Activated CD8-positive, alpha-beta memory T cell treated with anti-CD3 and anti-CD28 coated beads for 36 hours (primary cell): ENCODE data around the gene RAB15. TPM values are rescaled to one million over a fixed set of nuclear protein-coding genes. Genes with fewer than 3 reads are reported as not detected.

Experiments
- CTCF ChIA-PET: fragments of 350-600 bp; sonication (Branson Sonifier 250); formaldehyde crosslinking; loops from one replicate; lab custom pipeline; 2021; ENCODE audit warnings: antibody characterized with exemption; lab: Charles Lee
- POLR2A ChIA-PET: fragments of 350-600 bp; sonication (Branson Sonifier 250); formaldehyde crosslinking; loops from one replicate; lab custom pipeline; 2021; ENCODE audit warnings: antibody characterized with exemption; lab: Charles Lee
- total RNA-seq, 2 experiments: library from RNA; stranded (reverse); gene quantifications; one replicate each; pipeline ENCODE4 v1.2.3, GENCODE V29; 2021

Gene RAB15
- total RNA-seq, 2 experiments from 2014 or later = 4.2 to 4.8 TPM

DNA sequence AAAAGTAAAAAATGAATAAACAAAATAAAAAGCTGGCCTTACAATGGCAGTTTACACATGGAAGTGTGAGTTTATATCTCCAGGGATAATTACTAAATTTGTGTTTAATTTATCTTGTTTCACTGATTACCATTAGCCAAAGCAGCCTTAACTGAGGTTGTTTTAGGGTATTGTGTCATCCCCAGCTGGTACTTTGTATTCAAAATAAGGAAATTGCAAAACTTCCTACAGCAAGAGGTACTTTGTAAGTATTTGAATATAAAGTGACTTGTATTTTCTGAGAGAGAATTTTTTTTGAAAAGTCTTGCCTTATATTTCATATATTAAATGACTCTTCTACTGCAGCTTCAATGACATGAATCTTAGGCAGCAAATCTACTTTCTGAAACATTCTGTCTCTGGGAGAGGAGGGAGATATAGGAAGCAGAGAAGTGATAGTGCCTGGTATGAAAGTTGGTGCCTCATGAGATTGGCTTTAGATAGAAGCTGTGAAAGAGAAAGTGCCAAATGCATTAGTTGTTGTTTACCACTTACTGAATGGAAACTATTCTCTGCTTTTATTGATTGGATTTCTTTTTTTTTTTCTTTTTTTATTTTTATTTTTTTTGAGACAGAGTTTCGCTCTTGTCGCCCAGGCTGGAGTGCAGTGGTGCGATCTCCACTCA is 21.3 kb upstream of the RAB15 start:
- ChIA-PET CTCF (no interaction called here), POLR2A (no interaction called here)

DNA sequence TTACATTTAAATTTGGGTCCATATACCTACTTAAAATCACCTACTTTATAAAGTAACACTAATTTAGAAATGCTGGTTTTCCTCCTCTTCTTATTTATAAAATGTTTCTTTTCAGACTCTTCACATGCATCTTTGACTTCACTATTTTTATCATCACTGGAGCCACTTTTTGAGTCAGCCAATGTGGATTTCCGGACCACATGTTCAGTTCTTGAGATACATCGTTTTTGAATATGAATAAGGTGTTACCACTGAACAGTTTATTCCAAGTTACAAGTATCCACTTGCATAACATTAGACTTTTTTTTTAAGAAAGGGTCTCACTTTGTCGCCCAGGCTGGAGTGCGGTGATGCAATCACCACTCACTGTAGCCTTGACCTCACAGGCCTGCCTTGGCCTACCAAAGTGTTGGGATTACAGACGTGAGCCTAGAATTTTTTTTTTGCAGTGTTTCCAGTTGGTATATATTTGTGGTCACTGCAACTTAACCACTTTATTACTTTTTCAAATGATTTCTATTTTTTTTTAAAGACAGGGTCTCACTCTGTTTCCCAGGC is 20.3 kb upstream of the RAB15 start:
- ChIA-PET POLR2A (no interaction called here), CTCF (no interaction called here)

DNA sequence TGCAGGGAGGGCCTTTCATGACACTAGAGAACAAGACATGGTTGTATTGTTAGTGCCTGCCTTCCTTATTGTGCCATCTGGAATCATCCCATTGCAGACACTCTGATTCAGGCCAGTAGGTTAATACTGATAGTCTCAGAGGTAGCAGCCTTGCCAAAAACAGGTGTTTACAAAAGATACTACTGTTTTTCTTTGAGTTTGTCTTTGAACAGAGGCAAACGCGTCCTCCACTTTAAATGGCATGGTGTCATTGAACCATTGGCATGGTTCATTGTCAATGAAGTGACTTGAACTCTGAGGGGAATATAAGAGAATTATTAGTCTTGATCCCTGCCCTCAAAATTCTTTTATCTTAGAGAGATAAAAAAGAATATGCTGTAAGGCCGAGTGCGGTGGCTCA is 18.8 kb upstream of the RAB15 start:
- CTCF ChIA-PET = no interaction called here
- POLR2A ChIA-PET = no interaction called here

DNA sequence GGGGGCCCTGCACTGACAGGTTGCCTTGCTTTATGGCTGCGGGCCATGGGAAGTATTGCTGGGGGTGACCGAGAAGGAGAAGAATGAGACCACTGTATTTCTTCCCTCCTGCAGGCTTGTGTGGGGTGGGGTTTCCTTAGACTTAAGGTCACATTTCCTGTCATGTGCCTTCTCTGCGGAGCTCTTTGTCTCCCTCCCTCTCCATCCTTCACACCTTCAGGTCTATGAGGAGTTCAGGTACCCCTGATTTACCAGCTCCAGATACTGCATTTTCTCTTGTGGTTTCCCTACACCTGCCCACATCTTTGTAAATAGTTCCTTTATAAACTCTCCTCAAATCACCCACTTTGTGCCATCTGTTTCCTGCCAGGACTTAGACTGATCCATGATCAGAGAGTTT is 18.2 kb upstream of the RAB15 start:
- ChIA-PET CTCF (no interaction called here), POLR2A (interaction anchor here (1.2 kb wide), 1 partner anchor 9 kb away, joined by 3 read pairs; no protein-coding TSS in a partner anchor)

DNA sequence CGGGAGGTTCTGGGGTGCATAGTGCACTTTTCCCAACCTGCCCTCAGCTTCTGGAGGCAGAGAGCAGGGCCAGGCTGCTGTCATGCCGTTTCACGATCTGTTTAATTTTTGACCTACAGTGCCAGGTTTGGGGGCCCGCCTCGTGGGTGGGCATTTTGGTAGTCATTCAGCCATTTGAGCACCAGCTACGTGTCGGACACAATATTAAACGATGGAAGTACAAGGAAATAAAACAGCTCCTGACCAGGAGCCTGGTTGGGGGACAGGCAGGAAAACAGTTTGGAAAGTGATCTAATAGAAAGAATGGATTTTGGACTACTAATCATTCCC is 15.3 kb upstream of the RAB15 start:
- CTCF ChIA-PET = interaction anchor here (1.0 to 2.0 kb wide), 6 partner anchors 13 to 164 kb away, joined by 3 to 10 read pairs (median 4); no protein-coding TSS in a partner anchor
- POLR2A ChIA-PET = interaction anchor here (1.0 to 1.5 kb wide), 3 partner anchors 17 to 115 kb away, joined by 3 to 6 read pairs (median 5); partner anchors contain the start of gene MAX

DNA sequence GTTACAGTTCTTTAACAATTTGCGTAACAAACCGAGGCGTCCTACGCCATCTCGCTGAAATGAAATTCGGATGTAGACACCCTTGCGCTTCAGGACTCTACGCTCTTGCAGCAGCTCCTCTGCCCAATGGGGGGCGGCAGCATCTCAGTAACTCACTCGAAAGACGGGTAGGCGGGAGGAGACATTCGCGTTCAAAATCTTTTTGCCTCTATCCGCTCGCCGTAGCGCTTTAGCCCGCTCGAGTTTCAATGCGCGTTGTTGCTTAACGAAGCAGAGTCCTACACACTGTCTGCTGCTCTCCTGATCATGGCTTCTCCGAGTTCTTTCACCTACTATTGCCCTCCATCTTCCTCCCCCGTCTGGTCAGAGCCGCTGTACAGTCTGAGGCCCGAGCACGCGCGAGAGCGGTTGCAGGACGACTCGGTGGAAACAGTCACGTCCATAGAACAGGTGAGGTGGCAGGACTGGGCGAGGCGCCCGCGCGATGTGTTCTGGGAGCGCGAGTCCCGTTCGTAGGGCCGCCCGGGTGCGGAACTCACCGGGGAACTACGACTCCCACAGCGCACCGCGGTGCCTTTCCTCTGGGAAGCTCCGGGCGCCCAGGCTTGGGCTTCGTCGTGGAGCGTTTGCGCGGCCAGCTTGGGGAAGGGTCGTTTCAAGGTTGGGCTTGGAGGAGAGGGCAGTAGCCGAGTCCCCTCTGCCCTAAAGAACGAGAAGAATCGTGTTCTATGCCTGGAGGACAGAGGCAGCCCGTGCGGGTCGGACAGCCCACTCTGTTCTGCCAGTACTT is 14.7 kb upstream of the RAB15 start, which contains the start of gene FNTB:
Gene FNTB, plus strand, starts transcription at position 248 of the 790 bp plus-strand sequence. Its CDS starts 59 bp downstream, at position 307.
- ChIA-PET POLR2A (interaction anchor here (0.6 to 1.5 kb wide), 6 partner anchors 17 to 116 kb away, joined by 3 to 6 read pairs (median 4); partner anchors contain the start of gene MAX), CTCF (interaction anchor here (0.7 to 2.0 kb wide), 10 partner anchors 14 to 163 kb away, joined by 3 to 10 read pairs (median 4); no protein-coding TSS in a partner anchor)

DNA sequence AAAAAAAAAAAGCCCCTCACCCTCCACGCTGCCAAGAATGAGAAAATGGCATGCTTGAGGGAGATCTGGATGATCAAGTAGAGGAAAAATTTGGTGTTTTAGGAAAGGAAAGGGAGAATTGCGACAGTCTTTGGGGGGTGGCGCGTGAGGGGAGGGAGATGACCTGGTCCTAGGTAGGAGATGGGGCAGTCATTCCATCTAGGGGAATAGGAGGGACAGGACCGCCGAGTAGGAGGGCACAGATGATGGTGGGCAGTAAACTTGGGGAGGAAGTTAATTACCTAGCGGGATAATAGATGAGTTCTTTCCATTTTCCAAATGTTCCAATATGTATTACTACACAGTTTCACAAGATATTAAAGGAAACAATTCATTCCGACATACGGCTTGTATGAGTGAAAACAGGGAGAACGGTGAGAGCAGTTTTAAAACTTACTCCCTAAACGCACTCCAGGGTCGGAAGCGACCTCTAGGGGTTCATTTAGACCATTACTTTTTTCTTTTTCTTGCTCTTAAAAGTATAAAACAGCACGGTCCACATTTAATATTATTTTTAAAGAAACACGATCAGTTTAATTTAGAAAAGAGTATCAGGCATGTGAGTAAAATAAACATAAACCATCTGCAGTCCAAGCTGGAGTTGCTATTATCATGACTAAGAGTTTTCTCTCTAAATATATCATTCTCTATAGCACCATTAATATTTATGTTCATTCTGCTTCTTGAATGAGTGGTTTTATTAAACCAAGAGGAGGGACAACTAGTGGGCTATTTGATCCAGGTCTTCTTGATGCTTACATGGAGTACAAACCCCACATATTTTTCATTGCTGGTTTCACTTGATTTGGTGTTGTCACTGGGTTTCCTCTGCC is 11.5 kb upstream of the RAB15 start:
- ChIA-PET CTCF (interaction anchor here (0.7 to 1.3 kb wide), 8 partner anchors 9 to 584 kb away, joined by 3 to 7 read pairs (median 4); no protein-coding TSS in a partner anchor), POLR2A (no interaction called here)

DNA sequence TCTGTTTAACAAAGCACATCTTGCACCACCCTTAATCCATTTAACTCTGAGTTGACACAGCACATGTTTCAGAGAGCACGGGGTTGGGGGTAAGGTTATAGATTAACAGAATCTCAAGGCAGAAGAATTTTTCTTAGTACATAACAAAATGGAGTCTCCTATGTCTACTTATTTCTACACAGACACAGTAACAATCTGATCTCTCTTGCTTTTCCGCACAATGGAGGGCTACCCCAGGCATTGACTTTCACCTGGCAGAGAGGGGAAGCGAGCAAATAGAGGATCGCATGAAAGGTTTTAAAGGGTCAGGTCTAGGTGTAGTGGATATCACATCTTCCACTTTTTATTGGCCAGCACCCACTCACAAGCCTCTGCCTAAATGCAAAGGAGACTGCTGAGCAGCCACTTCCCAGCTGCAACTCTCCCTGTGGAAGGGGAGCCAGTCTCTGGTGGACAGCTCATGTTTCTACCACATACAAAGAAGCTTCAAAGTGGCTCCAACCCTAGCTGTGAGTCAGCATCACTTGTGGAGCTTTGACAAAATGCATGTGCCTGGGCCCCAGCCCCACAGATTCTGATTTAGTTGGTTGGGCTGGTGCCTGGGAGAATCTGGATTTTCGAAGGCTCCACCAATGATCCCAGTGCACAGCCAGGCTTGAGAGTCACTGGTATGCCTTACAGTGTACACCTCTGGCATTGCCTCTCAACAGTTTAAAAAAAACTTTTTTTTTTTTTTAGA is 7.4 kb upstream of the RAB15 start:
- ChIA-PET CTCF (no interaction called here), POLR2A (no interaction called here)

DNA sequence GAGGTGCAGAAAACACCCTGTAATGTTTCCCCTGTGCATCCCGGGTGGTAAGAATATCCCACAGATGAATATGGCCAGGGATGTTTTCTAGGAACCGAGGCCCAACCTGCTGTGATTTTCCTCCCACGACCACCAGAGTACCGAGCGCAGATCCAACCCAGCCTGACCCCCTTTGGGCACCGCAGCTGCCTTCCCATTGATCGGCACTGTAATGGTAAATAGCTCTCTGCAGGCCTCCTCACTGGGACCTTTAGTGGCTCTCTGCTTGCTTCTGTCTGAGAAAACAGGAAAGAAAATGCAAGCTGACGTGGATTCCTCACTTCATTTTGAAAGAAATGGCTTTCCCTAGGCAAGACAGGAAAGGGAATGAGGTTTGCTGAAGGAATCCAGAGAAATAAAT is 2.4 kb upstream of the RAB15 start:
- POLR2A ChIA-PET = interaction anchor here (0.6 kb wide), 1 partner anchor 52 kb away, joined by 4 read pairs; no protein-coding TSS in a partner anchor
- CTCF ChIA-PET = interaction anchor here (0.9 to 1.0 kb wide), 2 partner anchors 9 to 151 kb away, joined by 4 read pairs; no protein-coding TSS in a partner anchor

DNA sequence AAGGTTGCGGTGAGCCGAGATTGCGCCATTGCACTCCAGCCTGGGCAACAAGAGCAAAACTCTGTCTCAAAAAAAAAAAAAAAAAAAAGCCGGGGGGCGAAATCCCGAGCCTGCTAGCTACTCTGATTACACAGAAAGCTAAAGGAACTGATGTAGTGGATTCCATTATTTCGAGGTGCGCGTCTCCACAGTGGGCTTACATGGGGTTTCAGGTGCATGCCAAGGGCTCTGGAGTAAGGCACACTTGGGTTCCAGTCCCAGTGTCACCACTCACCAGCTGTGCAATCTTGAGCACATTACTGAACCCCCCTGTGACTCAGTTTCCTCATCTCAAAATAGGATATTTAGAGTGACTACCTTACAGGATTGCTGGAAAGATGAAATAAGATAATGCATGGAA is 1.7 kb upstream of the RAB15 start:
- ChIA-PET POLR2A (no interaction called here), CTCF (no interaction called here)

DNA sequence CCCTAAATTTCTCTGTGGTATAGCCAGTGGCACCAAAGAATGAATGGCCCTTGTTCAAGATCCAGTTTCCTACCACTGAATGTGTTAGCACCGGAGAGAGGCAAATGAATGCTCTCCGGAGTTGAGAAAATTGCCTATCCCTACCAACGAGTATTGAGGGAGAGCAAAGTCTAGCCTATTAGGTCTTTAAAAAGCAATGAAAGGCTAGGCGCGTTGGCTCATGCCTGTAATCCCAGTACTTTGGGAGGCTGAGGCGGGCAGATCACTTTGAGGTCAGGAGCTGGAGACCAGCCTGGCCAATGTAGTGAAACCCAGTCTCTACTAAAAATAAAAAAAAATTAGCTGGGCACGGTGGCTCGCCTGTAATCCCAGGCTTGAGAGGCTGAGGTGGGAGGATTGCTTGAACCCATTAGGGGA is 898 bp upstream of the RAB15 start:
- ChIA-PET CTCF (interaction anchor here (0.7 kb wide), 1 partner anchor 1093 kb away, joined by 3 read pairs; no protein-coding TSS in a partner anchor), POLR2A (no interaction called here)

DNA sequence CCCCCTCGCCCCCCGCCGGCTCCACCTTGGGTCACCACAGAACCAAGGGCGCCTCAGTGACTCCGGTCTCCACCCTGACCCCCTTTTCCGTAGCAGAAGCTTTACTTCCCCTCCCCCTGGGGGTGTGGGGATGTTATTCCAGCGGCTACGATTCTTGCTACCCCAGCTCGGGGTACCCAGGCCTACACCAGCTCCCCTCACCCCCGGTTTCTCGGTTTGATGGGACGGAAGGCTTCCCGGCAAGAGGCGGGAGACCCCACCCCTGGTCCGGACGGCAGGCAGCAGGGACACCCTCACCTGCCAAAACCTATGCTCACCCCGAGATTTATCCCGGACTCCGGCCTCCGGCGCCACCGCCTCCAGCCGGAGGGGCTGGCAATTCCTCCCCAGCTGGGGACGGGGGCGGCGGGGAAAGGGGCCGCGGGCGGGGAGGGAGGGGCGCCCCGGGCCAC is 619 bp downstream of the RAB15 start:
- ChIA-PET POLR2A (no interaction called here), CTCF (interaction anchor here (1.3 kb wide), 2 partner anchors 15 to 148 kb away, joined by 4 read pairs; partner anchors contain the start of gene FNTB)

DNA sequence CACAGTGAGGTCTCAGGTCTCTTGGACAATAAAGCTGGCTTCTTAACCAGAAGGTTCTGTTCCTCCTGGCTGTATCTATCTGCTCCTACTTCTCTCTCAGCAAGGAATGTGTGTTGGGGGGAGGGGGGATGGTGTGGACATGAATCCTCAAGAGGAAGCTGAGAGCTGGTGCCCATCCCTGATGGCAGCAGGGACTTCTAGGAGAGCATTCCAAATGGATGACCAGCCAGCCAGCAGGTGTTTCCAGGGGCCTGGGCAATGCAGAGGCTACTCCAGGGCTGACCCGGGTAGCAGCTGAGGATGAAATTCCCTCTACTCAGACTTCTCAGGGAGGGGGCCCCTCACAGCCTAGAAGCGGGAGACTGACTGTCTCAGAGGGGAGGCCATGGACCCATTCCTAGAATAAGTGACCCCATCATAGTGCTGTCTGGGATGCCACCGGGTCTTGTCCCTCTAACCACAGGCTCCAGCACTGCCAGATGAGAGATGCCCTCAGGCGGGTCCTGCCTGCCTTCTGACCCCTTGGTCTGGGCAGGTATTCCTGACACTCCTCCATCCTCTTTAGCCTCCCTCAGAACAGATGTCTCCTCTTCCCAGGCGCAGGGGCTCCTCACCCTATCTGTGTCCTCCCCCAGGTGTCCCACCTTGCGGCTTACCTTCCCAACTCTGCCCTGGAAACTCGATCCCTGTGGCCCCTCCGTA is 1.2 kb downstream of the RAB15 start:
- ChIA-PET CTCF (interaction anchor here (1.2 to 1.3 kb wide), 3 partner anchors 15 to 147 kb away, joined by 3 to 4 read pairs (median 4); partner anchors contain the start of gene FNTB), POLR2A (no interaction called here)

DNA sequence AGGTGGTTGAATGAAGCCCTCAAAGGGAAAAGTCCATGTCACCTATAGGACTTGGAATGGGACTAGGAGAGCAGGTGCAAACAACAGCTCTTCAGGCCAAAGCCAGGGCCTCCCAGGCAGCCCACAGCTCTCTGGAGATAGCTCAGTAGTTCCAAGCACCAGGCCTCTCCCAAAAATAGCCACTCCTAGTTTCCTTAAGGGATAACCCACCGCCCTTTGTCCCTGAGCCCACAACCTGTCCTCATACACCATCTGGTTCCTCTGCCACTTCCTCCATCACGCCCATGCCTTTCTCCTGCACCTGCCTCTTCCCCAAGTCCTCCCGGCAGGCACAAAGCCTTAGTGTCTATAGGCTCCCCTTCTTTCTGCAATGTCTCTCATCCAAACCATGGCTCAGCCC is 2.1 kb downstream of the RAB15 start:
- ChIA-PET CTCF (interaction anchor here (1.1 to 1.3 kb wide), 4 partner anchors 16 to 147 kb away, joined by 3 to 4 read pairs (median 4); partner anchors contain the start of gene FNTB), POLR2A (interaction anchor here (0.5 kb wide), 1 partner anchor 17 kb away, joined by 3 read pairs; the partner anchor contains the start of gene FNTB)

DNA sequence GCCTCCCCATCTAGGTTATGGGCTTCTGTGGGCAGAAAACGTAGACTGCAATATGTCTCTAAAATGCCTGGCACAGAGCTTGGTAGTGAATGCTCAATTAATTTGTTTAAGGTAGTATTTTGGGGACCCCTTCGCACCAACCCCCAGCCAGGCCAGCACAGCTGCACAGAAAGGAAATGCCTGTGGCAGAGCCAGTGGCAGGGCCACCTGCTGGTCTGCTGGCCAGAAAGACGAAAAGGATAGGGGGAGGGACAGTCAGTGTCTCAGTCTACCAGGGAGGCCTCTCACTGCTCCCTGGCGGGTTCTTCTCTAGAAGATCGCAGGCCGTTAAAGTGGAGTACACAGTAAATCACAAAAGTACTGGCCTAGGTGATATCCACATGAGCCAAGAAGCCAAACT is 3.5 kb downstream of the RAB15 start:
- ChIA-PET CTCF (interaction anchor here (0.8 to 1.1 kb wide), 2 partner anchors 54 to 77 kb away, joined by 3 read pairs; no protein-coding TSS in a partner anchor), POLR2A (interaction anchor here (0.7 kb wide), 1 partner anchor 292 kb away, joined by 5 read pairs; no protein-coding TSS in a partner anchor)

DNA sequence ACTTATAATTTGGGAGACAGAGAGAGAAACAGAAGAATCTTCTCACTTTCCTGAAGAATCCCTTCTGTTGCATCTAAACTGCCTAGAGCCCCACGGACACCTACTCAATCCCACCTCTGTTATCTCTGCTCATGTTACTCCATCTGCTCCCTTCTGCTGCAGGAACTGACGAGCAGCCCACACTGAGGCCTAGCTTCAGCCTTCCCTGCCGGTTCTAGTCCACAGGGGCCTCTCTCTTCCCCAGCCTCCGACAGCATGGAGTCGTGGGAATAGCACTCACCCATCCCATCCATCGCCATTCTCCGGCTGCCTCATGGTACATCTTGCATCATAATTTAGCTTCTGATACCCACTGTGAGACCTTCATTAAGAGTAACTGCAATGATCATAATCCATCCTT is 4.0 kb downstream of the RAB15 start:
- CTCF ChIA-PET = interaction anchor here (0.8 to 1.1 kb wide), 2 partner anchors 53 to 76 kb away, joined by 3 read pairs; no protein-coding TSS in a partner anchor
- POLR2A ChIA-PET = interaction anchor here (0.7 kb wide), 1 partner anchor 292 kb away, joined by 5 read pairs; no protein-coding TSS in a partner anchor

DNA sequence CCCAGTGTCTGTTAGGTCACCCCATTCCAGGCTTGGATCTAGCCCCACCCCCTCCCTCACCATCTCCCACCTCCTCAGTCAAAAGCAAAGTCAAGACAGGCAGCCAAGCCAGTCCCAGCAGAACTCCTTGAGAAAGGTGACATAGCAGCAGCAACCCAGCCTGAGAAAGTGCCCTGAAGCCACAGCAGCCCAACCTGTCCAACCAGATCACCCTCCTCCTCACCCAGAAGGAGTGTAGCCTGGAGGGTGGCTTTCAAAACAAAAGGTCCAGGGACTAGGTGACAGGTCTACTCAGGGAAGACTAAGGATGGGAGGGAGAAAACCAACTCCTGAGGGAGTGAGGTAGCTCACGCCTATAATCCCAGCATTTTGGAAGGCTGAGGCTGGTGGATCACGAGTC is 5.2 kb downstream of the RAB15 start:
- ChIA-PET CTCF (no interaction called here), POLR2A (no interaction called here)
